ENCODE data around the gene FZD2.
"Not testable (repeated sequence)": the region's sequence is repeated elsewhere in the genome, so short reads cannot be mapped to it uniquely, and the experiment has no call there.

Gene FZD2

DNA sequence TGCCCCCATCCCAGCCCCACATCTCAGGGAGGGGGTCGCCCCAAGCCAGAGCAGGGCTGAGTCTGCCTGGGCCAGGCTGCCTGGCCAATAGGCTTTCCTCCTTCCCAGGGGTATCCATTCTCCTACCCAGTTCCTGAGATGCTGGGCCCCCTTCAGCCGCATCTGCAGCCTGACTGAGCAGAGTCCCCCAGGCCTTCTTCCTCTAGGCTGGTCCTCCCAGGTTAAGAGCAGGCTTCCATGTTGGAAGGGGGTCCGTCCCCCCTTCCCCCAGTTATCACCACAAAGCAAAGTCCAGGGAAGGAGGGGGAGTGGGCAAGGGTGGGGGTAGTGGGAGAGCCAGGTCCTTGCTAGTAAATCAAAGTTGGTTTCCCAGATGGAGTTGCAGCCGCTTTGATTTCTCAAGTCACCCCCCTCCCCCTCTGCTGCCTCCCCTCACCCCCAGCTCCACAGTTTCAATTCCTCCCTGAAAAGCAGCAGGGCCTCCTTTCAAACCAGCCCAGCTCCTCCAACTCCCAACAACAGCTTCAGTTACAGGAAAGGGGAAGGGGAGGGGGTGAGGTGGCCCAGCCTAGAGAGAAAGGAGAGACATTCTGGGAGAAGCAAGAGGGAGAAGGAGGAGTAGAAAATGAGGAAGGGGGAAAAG lies 9.5 kb upstream of the FZD2 start:
- no peak for DNase-seq

DNA sequence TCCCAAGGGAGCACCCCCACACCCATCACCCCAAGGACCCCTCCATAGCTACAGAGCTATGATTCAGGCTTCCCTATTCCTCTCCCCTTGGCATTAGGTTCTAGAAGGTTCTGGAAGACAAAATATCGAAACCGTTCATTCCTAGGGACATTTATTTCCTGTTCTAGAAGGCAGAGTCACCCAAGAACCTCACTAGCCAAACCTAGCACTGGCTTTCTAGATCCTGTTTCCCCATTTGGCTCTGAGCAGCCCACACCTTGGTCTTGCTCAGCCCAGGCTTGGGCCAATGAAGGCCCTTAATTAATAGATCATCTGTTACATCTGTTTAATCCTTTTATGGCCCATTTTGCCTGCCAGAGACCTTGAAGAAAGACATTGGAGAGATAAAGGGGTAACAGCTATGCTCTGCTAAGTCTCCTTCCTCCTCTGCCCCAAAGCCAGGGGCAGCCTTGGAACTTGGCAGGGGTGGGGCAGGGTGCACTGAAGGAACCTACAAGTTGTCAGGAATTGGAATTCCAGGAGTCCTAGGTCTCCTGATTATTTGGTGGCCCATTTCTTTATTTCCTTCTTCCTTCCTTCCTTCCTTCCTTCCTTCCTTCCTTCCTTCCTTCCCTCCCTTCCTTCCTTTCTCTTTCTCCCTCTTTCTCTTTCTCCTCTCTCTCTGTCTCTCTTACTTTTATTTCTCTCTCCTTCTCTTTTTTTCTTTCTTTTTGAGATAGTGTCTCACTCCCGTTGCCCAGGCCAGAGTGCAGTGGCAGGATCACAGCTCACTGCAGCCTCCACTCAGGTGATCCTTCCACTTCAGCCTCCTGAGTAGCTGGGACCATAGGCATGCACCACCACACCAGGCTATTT lies 8.7 kb upstream of the FZD2 start:
- DNase-seq, result no peak

DNA sequence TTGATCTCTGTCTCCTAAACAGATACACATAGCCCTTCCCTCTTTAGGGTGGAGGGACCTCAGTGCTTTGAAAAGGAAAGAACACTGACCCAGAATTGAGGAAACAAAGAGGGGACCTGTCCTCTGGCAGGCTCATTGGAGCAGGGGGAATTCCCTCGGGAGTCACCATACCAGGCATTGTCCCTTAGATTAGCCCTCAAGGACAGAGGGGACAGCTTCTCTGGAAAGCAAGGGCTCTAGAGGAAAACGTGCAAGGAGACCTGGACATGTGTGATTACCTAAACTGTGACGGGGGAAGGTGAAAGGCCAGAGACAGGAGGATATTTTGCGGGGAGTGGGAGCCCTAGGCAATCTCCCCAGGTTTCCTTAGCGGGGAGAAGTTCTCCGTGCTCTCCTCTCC lies 7.6 kb upstream of the FZD2 start:
- DNase-seq, result no peak

DNA sequence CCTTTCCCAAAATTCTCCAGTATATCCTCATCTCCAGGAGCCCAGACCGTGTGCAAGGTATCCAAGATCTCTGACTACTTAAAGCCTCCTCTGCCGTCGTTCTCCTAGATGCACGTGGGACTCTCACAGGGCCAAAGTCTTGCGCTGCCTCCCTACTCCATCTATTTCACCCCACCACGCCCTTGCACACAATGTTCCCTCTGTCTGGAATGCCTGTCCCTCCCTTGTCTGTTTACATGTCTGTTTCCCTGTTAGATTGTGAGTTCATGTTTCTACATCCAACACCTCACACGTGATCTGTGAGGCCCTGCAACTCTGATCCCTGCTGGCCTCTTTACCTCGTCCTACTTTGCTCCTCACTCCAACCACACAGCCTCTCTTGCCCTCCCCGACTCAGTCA lies 4.9 kb upstream of the FZD2 start:
- DNase-seq, result no peak

DNA sequence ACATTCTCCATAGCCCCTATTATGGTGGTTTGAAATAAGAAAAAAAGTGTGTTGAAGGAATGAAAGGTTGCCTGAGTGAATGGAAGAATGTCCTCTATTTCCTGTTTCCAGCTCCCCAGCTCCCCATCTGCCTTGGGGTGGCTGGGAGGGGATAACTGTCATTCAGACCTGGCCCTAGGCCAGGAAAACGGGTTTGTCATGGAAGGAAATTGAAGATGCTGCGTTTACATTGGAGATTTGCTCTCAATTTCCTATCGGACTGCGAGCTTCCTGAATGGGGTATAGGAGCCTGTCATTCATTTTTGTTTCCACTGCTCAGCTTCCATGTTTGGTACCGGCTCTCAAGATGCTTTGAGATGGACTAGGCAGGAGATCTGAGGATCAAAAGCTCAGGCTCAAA lies 2.2 kb upstream of the FZD2 start:
- DNase-seq, result no peak

DNA sequence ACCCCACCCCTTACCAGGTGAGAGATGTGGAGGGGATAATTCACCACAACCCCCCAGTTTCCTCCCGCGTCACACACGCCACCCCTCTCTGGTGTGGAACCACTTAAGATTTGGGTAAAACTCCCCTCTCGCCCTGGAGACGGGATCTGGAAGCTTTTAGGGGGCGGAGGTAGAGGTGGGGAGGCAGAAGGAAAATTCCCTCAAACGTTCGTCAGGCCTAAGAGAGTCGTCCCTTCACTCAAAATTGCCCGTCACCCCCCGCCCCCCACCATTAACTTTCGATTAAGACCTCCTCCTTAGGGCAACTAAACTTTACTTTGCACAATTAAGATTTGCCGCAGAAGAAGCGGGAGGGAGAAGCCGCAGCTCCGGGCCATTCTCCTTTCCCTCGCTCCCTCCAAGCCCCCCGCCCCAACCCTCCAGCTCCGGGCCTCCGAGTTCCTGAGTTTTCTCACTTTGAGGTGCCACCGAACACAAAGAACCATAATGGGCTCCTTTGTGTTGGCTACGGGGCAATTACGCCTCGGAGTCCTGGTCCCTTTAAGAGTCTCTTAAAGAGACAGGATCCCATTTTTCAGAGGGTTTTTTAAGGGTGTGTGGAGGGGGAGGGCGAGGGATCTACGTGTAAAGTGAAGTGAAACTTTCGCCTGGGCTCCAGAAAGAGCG lies 985 bp upstream of the FZD2 start:
- DNase-seq, result peak; percentile 12

DNA sequence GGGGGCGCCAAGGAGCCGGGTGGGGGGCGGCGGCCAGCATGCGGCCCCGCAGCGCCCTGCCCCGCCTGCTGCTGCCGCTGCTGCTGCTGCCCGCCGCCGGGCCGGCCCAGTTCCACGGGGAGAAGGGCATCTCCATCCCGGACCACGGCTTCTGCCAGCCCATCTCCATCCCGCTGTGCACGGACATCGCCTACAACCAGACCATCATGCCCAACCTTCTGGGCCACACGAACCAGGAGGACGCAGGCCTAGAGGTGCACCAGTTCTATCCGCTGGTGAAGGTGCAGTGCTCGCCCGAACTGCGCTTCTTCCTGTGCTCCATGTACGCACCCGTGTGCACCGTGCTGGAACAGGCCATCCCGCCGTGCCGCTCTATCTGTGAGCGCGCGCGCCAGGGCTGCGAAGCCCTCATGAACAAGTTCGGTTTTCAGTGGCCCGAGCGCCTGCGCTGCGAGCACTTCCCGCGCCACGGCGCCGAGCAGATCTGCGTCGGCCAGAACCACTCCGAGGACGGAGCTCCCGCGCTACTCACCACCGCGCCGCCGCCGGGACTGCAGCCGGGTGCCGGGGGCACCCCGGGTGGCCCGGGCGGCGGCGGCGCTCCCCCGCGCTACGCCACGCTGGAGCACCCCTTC lies 484 bp downstream of the FZD2 start:
- peak; percentile 62 for DNase-seq

DNA sequence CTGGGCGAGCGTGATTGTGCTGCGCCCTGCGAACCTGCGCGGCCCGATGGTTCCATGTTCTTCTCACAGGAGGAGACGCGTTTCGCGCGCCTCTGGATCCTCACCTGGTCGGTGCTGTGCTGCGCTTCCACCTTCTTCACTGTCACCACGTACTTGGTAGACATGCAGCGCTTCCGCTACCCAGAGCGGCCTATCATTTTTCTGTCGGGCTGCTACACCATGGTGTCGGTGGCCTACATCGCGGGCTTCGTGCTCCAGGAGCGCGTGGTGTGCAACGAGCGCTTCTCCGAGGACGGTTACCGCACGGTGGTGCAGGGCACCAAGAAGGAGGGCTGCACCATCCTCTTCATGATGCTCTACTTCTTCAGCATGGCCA lies 1.0 kb downstream of the FZD2 start:
- no peak for DNase-seq

DNA sequence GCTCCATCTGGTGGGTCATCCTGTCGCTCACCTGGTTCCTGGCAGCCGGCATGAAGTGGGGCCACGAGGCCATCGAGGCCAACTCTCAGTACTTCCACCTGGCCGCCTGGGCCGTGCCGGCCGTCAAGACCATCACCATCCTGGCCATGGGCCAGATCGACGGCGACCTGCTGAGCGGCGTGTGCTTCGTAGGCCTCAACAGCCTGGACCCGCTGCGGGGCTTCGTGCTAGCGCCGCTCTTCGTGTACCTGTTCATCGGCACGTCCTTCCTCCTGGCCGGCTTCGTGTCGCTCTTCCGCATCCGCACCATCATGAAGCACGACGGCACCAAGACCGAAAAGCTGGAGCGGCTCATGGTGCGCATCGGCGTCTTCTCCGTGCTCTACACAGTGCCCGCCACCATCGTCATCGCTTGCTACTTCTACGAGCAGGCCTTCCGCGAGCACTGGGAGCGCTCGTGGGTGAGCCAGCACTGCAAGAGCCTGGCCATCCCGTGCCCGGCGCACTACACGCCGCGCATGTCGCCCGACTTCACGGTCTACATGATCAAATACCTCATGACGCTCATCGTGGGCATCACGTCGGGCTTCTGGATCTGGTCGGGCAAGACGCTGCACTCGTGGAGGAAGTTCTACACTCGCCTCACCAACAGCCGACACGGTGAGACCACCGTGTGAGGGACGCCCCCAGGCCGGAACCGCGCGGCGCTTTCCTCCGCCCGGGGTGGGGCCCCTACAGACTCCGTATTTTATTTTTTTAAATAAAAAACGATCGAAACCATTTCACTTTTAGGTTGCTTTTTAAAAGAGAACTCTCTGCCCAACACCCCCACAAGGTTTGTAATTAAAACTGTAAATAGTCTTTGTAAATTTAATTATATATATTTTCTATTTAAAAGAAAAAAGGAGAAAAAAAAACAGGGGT lies 1.7 kb downstream of the FZD2 start:
- DNase-seq, result peak; percentile 7

DNA sequence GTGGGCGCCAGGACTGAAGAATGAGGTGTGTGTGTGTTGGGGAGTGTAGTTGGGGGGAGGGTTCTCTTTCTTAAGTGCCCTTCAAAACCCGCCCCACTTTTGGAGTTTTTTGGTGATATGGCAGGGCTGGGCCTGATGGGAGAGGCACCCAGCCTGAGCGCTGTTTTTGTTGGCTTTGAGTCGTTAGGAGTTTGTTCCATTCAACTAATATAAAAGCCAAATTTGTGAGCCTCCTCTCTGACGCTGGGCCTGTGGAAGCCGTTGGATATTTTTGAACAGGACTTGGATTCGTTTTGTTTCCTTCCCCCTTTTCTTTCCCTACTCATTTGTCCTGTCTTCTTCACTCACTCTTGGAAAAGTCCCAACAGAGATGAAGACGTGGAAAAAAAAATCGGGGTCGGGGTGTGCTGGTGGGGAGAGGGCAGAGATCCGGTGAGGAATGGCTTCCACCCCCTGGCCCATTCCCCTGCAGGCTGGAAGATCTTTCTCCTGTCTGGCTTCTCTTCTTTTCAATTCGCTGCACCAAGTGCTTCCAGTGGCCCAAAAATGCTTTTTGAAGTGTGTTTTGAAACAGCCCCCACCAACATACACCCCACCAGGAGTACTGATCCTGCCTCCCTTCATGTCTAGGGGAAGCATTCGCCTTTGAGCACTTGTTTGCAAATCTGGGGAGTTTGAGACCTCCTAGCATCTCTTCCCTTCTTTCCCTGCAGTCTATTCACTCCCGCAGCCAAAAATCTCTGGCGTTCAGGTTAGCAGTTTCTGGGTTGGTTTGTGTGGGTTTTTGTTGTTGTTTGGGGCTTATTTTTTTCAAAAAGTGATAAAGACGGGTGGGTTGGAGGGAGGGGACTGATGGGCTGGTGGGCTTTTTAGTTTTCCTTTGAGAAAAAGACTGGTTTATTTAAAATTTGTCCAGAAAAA lies 2.6 kb downstream of the FZD2 start:
- DNase-seq, result no peak

DNA sequence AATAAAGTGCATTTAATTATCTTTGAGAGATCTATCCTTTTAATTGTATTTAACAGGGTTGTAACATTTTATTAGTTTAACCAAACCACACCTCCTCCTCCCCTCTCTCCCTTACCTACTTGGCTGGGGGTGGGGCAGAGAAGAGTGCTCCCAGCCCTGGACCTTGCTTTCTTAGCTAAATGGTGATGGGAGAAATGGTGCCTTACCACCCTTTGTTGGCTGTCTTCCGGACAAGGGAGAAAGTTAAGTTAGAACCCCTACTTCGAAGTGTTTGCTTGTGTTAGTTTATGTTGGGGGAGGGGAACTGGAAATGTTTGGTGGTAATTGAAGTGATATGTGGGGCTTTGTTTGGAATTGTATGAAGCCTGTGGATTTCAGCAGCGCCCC lies 3.9 kb downstream of the FZD2 start:
- DNase-seq, result no peak

DNA sequence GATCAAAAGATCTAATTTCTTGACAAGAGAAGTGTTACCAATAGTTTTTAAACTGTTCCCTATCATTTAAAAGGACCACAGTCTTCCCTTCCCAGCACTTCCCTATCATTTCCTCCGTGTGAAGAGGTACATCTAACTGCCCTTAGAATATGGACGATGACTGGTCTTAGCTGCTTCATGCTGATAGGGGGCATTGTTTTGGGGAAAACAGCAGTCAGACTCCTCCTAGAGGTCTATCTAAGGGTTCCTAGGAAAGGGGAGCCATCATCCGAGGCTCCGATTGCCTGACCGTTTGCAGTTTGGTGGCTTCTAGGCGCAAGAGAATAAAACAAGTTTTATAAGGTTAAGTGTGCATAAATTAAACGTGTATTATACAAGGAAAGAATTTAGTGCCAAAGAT lies 7.1 kb downstream of the FZD2 start:
- no peak for DNase-seq

DNA sequence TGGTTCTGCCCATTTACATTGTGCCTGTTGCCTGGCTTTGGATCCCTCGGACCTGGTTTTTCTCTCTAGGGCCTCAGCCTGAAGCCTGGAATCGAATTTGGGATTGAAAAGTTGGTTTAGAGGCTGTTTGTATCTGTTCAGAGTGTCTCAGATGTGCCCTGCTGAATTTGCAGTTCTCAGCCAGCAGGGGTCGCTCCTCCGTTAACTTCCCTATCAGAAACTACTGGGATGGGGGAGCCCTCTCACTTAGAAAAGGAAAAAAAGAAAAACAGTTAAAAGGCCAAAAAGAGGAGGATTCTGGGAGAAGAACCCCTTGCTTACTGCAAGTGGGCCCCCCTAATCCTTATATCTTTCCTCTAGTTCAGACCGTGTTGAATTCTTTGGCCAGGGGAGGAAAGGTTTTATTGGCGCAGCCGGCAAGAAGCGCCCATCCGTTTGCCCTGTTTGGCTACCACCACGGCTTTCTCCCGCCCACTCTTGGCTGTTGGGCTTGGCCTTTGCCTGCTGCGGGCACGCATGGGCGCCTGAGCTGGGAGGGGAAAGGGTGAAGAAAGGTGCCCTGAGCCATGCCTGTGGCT lies 8.7 kb downstream of the FZD2 start:
- peak; percentile 30 for DNase-seq

DNA sequence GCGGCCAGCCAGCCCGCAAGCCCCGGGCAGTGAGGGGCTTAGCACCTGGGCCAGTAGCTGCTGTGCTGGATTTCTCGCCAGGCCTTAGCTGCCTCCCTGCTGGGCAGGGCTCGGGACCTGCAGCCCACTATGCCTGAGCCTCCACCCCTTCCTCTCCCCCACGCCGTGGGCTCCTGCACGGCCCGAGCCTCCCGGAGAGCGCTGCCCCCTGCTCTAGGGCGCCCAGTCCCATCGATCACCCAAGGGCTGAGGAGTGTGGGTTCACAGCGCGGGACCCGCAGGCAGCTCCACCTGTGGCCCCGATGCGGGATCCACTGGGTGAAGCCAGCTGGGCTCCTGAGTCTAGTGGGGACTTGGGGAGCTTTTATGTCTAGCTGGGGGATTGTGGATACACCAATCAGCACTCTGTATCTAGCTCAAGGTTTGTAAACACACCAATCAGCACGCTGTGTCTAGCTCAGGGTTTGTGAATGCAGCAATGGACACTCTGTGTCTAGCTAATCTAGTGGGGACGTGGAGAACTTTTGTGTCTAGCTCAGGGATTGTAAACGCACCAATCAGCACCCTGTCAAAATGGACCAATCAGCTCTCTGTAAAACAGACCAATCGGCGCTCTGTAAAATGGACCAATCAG lies 11.1 kb downstream of the FZD2 start:
- DNase-seq, result not testable (repeated sequence)

DNA sequence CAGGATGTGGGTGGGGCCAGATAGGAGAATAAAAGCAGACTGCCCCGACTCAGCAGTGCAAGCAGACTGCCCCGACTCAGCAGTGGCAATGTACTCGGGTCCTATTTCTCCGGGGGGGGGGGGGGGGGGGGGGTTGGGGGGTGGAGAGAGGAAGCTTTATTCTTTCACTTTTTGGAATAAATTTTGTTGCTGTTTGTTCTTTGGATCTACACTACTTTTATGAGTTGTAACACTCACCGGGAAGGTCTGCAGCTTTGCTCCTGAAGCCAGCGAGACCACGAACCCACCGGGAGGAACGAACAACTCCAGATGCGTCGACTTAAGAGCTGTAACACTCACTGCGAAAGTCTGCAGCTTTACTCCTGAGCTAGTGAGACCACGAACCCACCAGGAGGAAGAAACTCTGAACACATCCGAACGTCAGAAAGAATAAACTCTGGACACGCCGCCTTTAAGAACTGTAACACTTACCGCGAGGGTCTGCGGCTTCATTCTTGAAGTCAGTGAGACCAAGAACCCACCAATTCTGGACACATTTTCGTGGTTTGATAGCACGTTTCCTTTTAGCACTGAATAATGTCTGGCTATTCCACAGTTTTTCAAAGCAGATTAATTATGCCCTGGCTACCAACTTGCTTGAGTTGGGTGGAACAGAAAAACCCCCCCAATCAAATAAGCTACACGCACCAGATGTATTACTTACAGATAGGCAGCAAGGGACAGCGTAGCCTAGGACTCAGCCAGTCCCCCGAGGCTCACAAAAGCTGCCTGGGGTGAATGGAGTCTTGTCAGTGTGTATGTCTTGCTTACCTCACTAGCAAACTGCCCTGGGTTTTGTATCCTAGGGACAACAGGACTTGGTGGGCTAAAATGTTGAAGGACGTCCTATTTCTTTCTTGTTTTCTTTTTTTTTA lies 11.9 kb downstream of the FZD2 start:
- DNase-seq, result peak; percentile 20

DNA sequence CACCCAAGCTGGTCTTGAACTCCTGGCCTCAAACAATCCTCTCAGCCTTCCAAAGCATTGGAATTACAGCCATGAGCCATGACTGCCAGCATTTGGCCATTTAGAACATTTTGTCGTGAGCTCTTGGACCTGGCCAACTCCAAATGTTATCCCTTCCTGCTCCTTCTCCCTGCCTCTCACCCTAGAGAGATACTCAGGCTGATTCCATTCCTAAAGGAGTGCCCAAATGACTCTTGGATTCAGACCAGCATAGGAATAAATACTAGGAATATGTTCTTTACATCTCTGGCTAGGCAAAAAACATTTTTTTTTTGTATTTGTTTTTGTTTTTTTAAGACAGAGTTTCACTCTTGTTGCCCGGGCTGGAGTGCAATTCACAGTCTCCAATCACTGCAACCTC lies 15.5 kb downstream of the FZD2 start:
- no peak for DNase-seq

DNA sequence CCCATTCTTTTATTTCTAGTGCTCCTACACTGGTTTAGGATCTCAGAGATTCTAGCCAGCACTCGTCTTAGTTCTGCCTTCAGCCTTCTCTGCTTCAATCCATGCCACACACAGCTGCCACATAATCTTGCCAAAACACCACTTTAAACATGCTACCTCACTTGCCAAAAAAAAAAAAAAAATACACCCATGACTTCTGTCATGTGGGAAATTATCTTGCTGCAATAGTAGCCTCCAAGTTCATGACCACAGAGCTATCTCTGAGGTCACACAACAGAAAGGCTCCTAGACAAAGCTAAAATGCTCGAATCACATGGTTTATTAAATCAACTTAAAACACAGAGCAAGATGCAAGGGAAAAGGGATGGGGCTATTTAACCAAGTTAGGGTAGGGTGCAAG lies 18.1 kb downstream of the FZD2 start:
- no peak for DNase-seq

DNA sequence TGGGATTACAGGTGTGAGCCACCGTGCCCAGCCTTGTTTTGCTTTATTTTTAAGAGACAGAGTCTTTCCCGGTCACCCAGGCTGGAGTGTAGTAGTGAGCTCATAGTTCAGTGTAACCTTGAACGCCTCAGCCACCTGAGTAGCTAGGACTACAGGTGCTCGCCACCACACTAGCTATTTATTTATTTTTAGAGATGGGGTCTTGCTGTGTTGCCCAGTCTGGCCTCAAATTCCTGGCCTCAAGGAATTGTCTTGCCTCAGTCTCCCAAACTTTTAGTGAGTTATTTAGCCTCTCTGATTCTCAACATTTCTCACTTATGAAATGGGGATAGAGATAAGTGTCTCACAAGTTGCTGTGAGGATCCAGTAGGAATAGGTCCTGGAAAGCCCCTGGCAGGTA lies 21.7 kb downstream of the FZD2 start:
- no peak for DNase-seq

DNA sequence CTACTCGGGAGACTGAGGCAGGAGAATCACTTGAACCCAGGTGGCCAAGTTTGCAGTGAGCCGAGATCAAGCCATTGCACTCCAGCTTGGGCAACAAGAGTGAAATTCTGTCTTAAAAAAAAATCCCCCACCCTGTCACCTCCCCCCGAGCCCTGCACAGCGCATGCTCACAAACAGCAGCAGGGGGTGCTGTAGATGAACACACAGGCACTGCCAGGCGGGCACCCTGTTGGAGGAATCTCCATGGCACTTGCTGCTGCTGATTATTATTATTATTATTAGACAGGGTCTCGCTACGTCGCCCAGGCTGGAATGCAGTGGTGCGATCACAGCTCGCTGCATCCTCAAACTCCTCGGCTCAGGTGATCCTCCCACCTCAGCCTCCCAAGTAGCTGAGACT lies 24.6 kb downstream of the FZD2 start:
- no peak for DNase-seq

All from stimulated activated CD4-positive, alpha-beta T cell treated with anti-CD3 and anti-CD28 coated beads, Interleukin-15, amount 100 ng/mL, for 24 hours (primary cell).